HepG2 (cell line): ENCODE results near the gene CALR. TPM values are rescaled to one million over a fixed set of nuclear protein-coding genes. Genes with fewer than 3 reads are reported as not detected.

ENCODE experiments used
- ATAC-seq: fragments of 200-7000 bp; cut with Tn5 transposase; 3 replicates; pipeline ENCODE4 v1.9.1; 2020; ENCODE audit warnings: mild to moderate bottlenecking, moderate library complexity
- BruUV-seq: library from RNA; stranded (reverse); fragments of 400-500 nt; replicated peaks from 2 replicates; lab custom pipeline; 2021; lab: Mats Ljungman, UMichigan
- CTCF ChIA-PET: fragments of 300-600 bp; formaldehyde crosslinking; extraction: SDS; loops from one replicate; lab custom pipeline; 2021; ENCODE audit warnings: low total read pairs, inconsistent platforms, low intra/inter-chr PET ratio; lab: Yijun Ruan, JAX
- POLR2A ChIA-PET: fragments of 350-600 bp; sonication (Branson Sonifier 250); formaldehyde crosslinking; loops from one replicate; lab custom pipeline; 2020; ENCODE audit warnings: antibody characterized with exemption, inconsistent platforms; lab: Yijun Ruan, JAX
- DNase-seq: peaks from one replicate; pipeline ENCODE4 v3.0.0-alpha.2; 2015; ENCODE audit warnings: low spot score
- FAIRE-seq: peaks from 3 replicates; lab custom pipeline; 2011; peaks lifted over from hg19 to GRCh38; lab: Jason Lieb, UNC
- H2AFZ ChIP-seq: one replicate; pipeline ENCODE4 v1.6.1; 2011; ENCODE audit warnings: low read length, inconsistent platforms
- H3K27ac ChIP-seq: fragments of 300-600 bp; 3 replicates; pipeline ENCODE4 v1.8.0; 2011; ENCODE audit warnings: mixed run types, mild to moderate bottlenecking, mixed read lengths, low read length, inconsistent platforms; ENCODE audit not compliant: insufficient read depth; ENCODE audit errors: extremely low read length
- H3K27me3 ChIP-seq, 2 experiments: fragments of 200-600 bp in 1 of 2; 2 replicates in 1 of 2; 3 replicates in 1 of 2; pipeline versions ENCODE4 v1.6.0 to v1.8.0; 2011; ENCODE audit warnings: low read length in 2 of 2, mild to moderate bottlenecking in 2 of 2, moderate library complexity in 2 of 2, inconsistent platforms in 1 of 2; ENCODE audit not compliant: insufficient read depth in 2 of 2, control insufficient read depth in 1 of 2
- H3K36me3 ChIP-seq, 2 experiments: fragments of 200-600 bp in 1 of 2; replicated peaks in 1 of 2; 2 replicates in 1 of 2; 3 replicates in 1 of 2; pipeline versions ENCODE4 v1.5.1 to v1.8.0; 2011; ENCODE audit warnings: low read length in 2 of 2, inconsistent platforms in 1 of 2; ENCODE audit not compliant: insufficient read depth in 2 of 2, control insufficient read depth in 1 of 2
- H3K4me1 ChIP-seq: 2 replicates; pipeline ENCODE4 v1.5.1; 2012; ENCODE audit warnings: low read length, inconsistent platforms; ENCODE audit not compliant: insufficient read depth
- H3K4me2 ChIP-seq: 2 replicates; pipeline ENCODE4 v1.6.0; 2011; ENCODE audit warnings: low read depth, low read length, inconsistent platforms
- H3K4me3 ChIP-seq, 3 experiments: fragments of 200-600 bp in 1 of 3; sonication (generic), shearing (Covaris generic) in 1 of 3; replicated peaks in 1 of 3; 2 replicates each; pipeline ENCODE4 v1.5.1; 2011 to 2016; ENCODE audit warnings: low read length in 3 of 3, inconsistent platforms in 2 of 3, low read depth in 2 of 3, mild to moderate bottlenecking in 2 of 3, control low read depth in 1 of 3, mixed read lengths in 1 of 3; ENCODE audit not compliant: insufficient read depth in 1 of 3
- H3K79me2 ChIP-seq: one replicate; pipeline ENCODE4 v1.6.1; 2011; ENCODE audit warnings: low read length, inconsistent platforms; ENCODE audit not compliant: insufficient read depth
- H3K9ac ChIP-seq: 2 replicates; pipeline ENCODE4 v1.6.0; 2011; ENCODE audit warnings: mild to moderate bottlenecking, low read depth, low read length, inconsistent platforms; ENCODE audit not compliant: insufficient read depth
- H3K9me3 ChIP-seq: 2 replicates; pipeline ENCODE4 v1.5.1; 2012; ENCODE audit warnings: mild to moderate bottlenecking, low read length
- H4K20me1 ChIP-seq: 2 replicates; pipeline ENCODE4 v1.6.0; 2011; ENCODE audit warnings: inconsistent platforms, mild to moderate bottlenecking, low read length, moderate library complexity; ENCODE audit not compliant: insufficient read depth
- BRCA1 ChIP-seq: sonication (generic); formaldehyde crosslinking; IDR thresholded peaks from 2 replicates; pipeline ENCODE4 v1.4.0; 2020; ENCODE audit warnings: missing genetic modification reagents
- DNMT3B ChIP-seq: conservative IDR thresholded peaks from 2 replicates; pipeline ENCODE4 v1.6.1; 2016; ENCODE audit warnings: missing biosample characterization, control low read depth
- ETV6 ChIP-seq: sonication (generic); formaldehyde crosslinking; conservative IDR thresholded peaks from 2 replicates; pipeline ENCODE4 v1.4.0; 2020; ENCODE audit warnings: missing genetic modification reagents
- HNRNPL ChIP-seq: fragments of 200-400 bp; formaldehyde crosslinking; IDR thresholded peaks from 2 replicates; pipeline ENCODE4 v1.6.1; 2017; ENCODE audit warnings: mild to moderate bottlenecking, low read depth, low read length
- KDM6A ChIP-seq: IDR thresholded peaks from 2 replicates; pipeline ENCODE4 v1.6.1; 2016; ENCODE audit warnings: low read depth
- KLF15 ChIP-seq: sonication (generic); formaldehyde crosslinking; IDR thresholded peaks from 2 replicates; pipeline ENCODE4 v1.8.1; 2023; ENCODE audit warnings: borderline replicate concordance, mild to moderate bottlenecking, inconsistent platforms, missing genetic modification reagents, mixed read lengths
- MED13 ChIP-seq: sonication (generic); formaldehyde crosslinking; IDR thresholded peaks from 2 replicates; pipeline ENCODE4 v1.5.0; 2020; ENCODE audit warnings: missing genetic modification reagents
- RBAK ChIP-seq: sonication (generic); formaldehyde crosslinking; IDR thresholded peaks from 2 replicates; pipeline ENCODE4 v1.5.1; 2020; ENCODE audit warnings: mild to moderate bottlenecking, missing genetic modification reagents
- ZFP90 ChIP-seq: sonication (generic); formaldehyde crosslinking; IDR thresholded peaks from 2 replicates; pipeline ENCODE4 v1.8.0; 2022; ENCODE audit warnings: missing genetic modification reagents, mild to moderate bottlenecking, inconsistent platforms, borderline replicate concordance
- ZNF121 ChIP-seq: sonication (generic); formaldehyde crosslinking; IDR thresholded peaks from 2 replicates; pipeline ENCODE4 v1.5.0; 2020; ENCODE audit warnings: mild to moderate bottlenecking, missing genetic modification reagents
- ZNF251 ChIP-seq: sonication (generic); formaldehyde crosslinking; IDR thresholded peaks from 2 replicates; pipeline ENCODE4 v1.9.0; 2021; ENCODE audit warnings: mild to moderate bottlenecking, missing genetic modification reagents
- ZNF274 ChIP-seq: sonication (generic); formaldehyde crosslinking; IDR thresholded peaks from 2 replicates; pipeline ENCODE4 v1.5.1; 2020; ENCODE audit warnings: mild to moderate bottlenecking, missing genetic modification reagents
- ZNF746 ChIP-seq: sonication (generic); formaldehyde crosslinking; IDR thresholded peaks from 2 replicates; pipeline ENCODE4 v1.8.0; 2022; ENCODE audit warnings: mild to moderate bottlenecking, missing genetic modification reagents
- ZNF841 ChIP-seq: sonication (generic); formaldehyde crosslinking; IDR thresholded peaks from 2 replicates; pipeline ENCODE4 v1.8.1; 2023; ENCODE audit warnings: missing genetic modification reagents, borderline replicate concordance
- ZSCAN12 ChIP-seq: sonication (generic); formaldehyde crosslinking; IDR thresholded peaks from 2 replicates; pipeline ENCODE4 v1.9.0; 2021; ENCODE audit warnings: mild to moderate bottlenecking, missing genetic modification reagents
- WGBS: methylation state at CpG from one replicate; pipeline ENCODE4 v1.1.6; 2017; ENCODE audit warnings: low lambda C conversion rate; 5-methylcytosine and 5-hydroxymethylcytosine counted together
- in situ Hi-C: cut with HindIII; loops from 2 replicates; pipeline ENCODE4 v1.10.0; 2017; ENCODE audit warnings: low pct_unique_long_range_greater_than_20kb; ENCODE audit not compliant: extremely low pct_ligation_motif_present
- intact Hi-C: fragments of 100-400 bp; cut with micrococcal nuclease; formaldehyde crosslinking; loops from one replicate; pipeline ENCODE4 v1.10.0; 2022; ENCODE audit not compliant: unreplicated experiment
- polyA plus RNA-seq, 8 experiments: library from polyadenylated mRNA; depleted of rRNA in 3 of 8; stranded (reverse) in 7 of 8; unstranded in 1 of 8; fragments of >200 nt; fragmentation: Illumina TruSeq in 4 of 8; extraction: Trizol in 4 of 8; gene quantifications; 2 replicates each; pipeline versions ENCODE4 v1.2.1 to v1.2.3, GENCODE V29; 2011 to 2016; ENCODE audit warnings: low read depth in 4 of 8, missing spikeins in 1 of 8, mixed read lengths in 1 of 8; ENCODE audit not compliant: insufficient read depth in 1 of 8
- total RNA-seq, 5 experiments: library from RNA; depleted of rRNA; stranded (reverse); fragments of >200 nt; fragmentation: Illumina TruSeq; extraction: Trizol; gene quantifications; 2 replicates each; pipeline ENCODE4 v1.2.3, GENCODE V29; 2016; ENCODE audit warnings: low read depth in 1 of 5
- TF ChIP-seq, protein P1 (sequence below): sonication (generic); formaldehyde crosslinking; IDR thresholded peaks from 2 replicates; pipeline ENCODE4 v1.5.0; 2020; ENCODE audit warnings: mild to moderate bottlenecking, low read depth, missing genetic modification reagents, borderline replicate concordance
- TF ChIP-seq, protein P2 (sequence below): sonication (generic); formaldehyde crosslinking; IDR thresholded peaks from 2 replicates; pipeline ENCODE4 v1.4.0; 2020; ENCODE audit warnings: missing genetic modification reagents
- TF ChIP-seq, protein P3 (sequence below): sonication (generic); formaldehyde crosslinking; IDR thresholded peaks from 2 replicates; pipeline ENCODE4 v1.5.1; 2020; ENCODE audit warnings: mild to moderate bottlenecking, missing genetic modification reagents, moderate library complexity

The CALR gene
- total and polyA plus RNA-seq, 2 of the 13 experiments (the other 11 are each of a cell fraction or from before 2014, with no cell fraction given) = 898 to 934 TPM

- TF ChIP-seq KDM6A (no peak), HNRNPL (peak; percentile 91)
- TF ChIP-seq, all 625 proteins: peak for 3
Measured at GRCh38 chr19:12987781-12988180, 49.4 kb downstream of the CALR start (continued).

DNA sequence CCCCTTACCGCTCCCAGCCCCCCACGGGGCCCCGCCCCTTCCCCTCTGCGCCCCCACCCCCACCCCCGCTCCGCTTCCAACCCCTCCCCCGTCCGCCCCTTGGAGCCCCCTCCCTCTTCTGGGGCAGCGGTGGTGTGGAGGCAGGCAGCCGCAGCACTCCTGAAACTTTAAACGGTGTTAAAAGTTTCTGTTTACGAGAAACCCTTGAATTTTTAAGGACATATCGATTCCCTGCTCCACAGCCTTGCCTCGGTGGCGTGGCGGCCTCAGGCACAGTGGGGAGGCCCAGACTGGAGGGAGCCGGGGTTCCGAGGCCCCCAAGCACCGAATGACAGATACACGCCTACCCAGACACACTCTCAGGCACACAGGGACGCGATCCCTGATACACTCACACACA is 52.0 kb downstream of the CALR start:
- Histone ChIP-seq H3K4me2 (no peak overlapping the region), H3K9ac (no peak overlapping the region), H4K20me1 (no peaks in the 10 kb centered on the region), H3K27me3 (no peaks in the 10 kb centered on the region), H3K36me3 (no peaks in the 10 kb centered on the region), H2AFZ (no peak overlapping the region), H3K79me2 (no peaks in the 10 kb centered on the region), H3K4me3 (no peak overlapping the region), H3K27ac (no peak overlapping the region), H3K9me3 (no peaks in the 10 kb centered on the region), H3K4me1 (peaks cover 44% of the 10 kb centered on the region)
- ATAC-seq = no peak
- ChIA-PET CTCF (no interaction called here), POLR2A (no interaction called here)
- no TSS peak for BruUV-seq
- in situ Hi-C loops = no loop called here
- intact Hi-C loops = no loop called here
- no peak for FAIRE-seq
- no peak for DNase-seq
- 61% methylated on average over 22 of the region's 22 CpGs for WGBS
- TF ChIP-seq ZNF121 = no peak
- TF ChIP-seq ZNF746 (CRISPR knock-in tag) = no peak
- no peak for TF ChIP-seq ZNF251 (CRISPR knock-in tag)
- no peak for TF ChIP-seq DNMT3B (CRISPR knock-in tag)
- no peak for TF ChIP-seq ZNF274 (CRISPR knock-in tag)
- TF ChIP-seq ZSCAN12 (CRISPR knock-in tag) = no peak
- TF ChIP-seq, protein P1, sequence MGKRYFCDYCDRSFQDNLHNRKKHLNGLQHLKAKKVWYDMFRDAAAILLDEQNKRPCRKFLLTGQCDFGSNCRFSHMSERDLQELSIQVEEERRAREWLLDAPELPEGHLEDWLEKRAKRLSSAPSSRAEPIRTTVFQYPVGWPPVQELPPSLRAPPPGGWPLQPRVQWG = no peak
- no peak for TF ChIP-seq BRCA1 (CRISPR knock-in tag)
- no peak for TF ChIP-seq ZNF841
- TF ChIP-seq RBAK = no peak
- TF ChIP-seq, protein P2, sequence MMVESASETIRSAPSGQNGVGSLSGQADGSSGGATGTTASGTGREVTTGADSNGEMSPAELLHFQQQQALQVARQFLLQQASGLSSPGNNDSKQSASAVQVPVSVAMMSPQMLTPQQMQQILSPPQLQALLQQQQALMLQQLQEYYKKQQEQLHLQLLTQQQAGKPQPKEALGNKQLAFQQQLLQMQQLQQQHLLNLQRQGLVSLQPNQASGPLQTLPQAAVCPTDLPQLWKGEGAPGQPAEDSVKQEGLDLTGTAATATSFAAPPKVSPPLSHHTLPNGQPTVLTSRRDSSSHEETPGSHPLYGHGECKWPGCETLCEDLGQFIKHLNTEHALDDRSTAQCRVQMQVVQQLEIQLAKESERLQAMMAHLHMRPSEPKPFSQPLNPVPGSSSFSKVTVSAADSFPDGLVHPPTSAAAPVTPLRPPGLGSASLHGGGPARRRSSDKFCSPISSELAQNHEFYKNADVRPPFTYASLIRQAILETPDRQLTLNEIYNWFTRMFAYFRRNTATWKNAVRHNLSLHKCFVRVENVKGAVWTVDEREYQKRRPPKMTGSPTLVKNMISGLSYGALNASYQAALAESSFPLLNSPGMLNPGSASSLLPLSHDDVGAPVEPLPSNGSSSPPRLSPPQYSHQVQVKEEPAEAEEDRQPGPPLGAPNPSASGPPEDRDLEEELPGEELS (CRISPR knock-in tag) = no peak
- TF ChIP-seq ZFP90 (CRISPR knock-in tag) = no peak
- TF ChIP-seq, protein P3, sequence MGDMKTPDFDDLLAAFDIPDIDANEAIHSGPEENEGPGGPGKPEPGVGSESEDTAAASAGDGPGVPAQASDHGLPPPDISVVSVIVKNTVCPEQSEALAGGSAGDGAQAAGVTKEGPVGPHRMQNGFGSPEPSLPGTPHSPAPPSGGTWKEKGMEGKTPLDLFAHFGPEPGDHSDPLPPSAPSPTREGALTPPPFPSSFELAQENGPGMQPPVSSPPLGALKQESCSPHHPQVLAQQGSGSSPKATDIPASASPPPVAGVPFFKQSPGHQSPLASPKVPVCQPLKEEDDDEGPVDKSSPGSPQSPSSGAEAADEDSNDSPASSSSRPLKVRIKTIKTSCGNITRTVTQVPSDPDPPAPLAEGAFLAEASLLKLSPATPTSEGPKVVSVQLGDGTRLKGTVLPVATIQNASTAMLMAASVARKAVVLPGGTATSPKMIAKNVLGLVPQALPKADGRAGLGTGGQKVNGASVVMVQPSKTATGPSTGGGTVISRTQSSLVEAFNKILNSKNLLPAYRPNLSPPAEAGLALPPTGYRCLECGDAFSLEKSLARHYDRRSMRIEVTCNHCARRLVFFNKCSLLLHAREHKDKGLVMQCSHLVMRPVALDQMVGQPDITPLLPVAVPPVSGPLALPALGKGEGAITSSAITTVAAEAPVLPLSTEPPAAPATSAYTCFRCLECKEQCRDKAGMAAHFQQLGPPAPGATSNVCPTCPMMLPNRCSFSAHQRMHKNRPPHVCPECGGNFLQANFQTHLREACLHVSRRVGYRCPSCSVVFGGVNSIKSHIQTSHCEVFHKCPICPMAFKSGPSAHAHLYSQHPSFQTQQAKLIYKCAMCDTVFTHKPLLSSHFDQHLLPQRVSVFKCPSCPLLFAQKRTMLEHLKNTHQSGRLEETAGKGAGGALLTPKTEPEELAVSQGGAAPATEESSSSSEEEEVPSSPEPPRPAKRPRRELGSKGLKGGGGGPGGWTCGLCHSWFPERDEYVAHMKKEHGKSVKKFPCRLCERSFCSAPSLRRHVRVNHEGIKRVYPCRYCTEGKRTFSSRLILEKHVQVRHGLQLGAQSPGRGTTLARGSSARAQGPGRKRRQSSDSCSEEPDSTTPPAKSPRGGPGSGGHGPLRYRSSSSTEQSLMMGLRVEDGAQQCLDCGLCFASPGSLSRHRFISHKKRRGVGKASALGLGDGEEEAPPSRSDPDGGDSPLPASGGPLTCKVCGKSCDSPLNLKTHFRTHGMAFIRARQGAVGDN (CRISPR knock-in tag) = no peak
- no peak for TF ChIP-seq MED13
- TF ChIP-seq KLF15 (CRISPR knock-in tag) = no peak
- no peak for TF ChIP-seq ETV6 (CRISPR knock-in tag)
